ENCODE results near the gene PIM1.

- TF ChIP-seq POLR2H (tag; IDR thresholded peaks at IDR 0.05; ENCODE audit: low read depth) (no peak), CHD2 (IDR thresholded peaks at IDR 0.05; ENCODE audit: low read depth, low read length) (no peak), FIP1L1 (IDR thresholded peaks at IDR 0.05; ENCODE audit: low read depth, low read length, poor library complexity, severe bottlenecking) (no peak), MTF1 (CRISPR knock-in tag; IDR thresholded peaks at IDR 0.05; ENCODE audit: borderline replicate concordance) (no peak), SIN3A (IDR thresholded peaks at IDR 0.05; ENCODE audit: borderline replicate concordance in 2 of 2, control insufficient read depth in 1 of 2, low read depth in 2 of 2, low read length in 2 of 2) (no peak), EP300 (IDR thresholded peaks at IDR 0.05; ENCODE audit: low read length) (no peak), NBN (IDR thresholded peaks at IDR 0.05; ENCODE audit: low read depth) (no peak), E2F6 (IDR thresholded peaks at IDR 0.05; ENCODE audit: borderline replicate concordance in 1 of 2, extremely low read depth in 1 of 2, insufficient read depth in 1 of 2, insufficient read length in 1 of 2, low read depth in 1 of 2, low read length in 1 of 2, poor library complexity in 1 of 2, severe bottlenecking in 1 of 2) (no peak), CBFB (CRISPR knock-in tag; IDR thresholded peaks at IDR 0.05) (no peak), LEF1 (IDR thresholded peaks at IDR 0.05) (no peak)
- TF ChIP-seq, protein P1, sequence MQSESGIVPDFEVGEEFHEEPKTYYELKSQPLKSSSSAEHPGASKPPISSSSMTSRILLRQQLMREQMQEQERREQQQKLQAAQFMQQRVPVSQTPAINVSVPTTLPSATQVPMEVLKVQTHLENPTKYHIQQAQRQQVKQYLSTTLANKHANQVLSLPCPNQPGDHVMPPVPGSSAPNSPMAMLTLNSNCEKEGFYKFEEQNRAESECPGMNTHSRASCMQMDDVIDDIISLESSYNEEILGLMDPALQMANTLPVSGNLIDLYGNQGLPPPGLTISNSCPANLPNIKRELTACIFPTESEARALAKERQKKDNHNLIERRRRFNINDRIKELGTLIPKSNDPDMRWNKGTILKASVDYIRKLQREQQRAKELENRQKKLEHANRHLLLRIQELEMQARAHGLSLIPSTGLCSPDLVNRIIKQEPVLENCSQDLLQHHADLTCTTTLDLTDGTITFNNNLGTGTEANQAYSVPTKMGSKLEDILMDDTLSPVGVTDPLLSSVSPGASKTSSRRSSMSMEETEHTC (IDR thresholded peaks at IDR 0.05), result no peak
- TF ChIP-seq, protein P2, sequence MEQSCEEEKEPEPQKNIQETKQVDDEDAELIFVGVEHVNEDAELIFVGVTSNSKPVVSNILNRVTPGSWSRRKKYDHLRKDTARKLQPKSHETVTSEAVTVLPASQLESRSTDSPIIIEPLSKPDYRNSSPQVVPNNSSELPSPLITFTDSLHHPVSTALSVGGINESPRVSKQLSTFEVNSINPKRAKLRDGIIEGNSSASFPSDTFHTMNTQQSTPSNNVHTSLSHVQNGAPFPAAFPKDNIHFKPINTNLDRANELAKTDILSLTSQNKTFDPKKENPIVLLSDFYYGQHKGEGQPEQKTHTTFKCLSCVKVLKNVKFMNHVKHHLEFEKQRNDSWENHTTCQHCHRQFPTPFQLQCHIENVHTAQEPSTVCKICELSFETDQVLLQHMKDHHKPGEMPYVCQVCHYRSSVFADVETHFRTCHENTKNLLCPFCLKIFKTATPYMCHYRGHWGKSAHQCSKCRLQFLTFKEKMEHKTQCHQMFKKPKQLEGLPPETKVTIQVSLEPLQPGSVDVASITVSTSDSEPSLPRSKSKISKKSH (CRISPR knock-in tag; IDR thresholded peaks at IDR 0.05), result no peak
Measured at GRCh38 chr6:37126493-37126958, 43.4 kb upstream of the PIM1 start.
